Measurements from ENCODE around the gene RNF38.
"Not testable (repeated sequence)": the region's sequence is repeated elsewhere in the genome, so short reads cannot be mapped to it uniquely, and the experiment has no call there.

The RNF38 gene

DNA sequence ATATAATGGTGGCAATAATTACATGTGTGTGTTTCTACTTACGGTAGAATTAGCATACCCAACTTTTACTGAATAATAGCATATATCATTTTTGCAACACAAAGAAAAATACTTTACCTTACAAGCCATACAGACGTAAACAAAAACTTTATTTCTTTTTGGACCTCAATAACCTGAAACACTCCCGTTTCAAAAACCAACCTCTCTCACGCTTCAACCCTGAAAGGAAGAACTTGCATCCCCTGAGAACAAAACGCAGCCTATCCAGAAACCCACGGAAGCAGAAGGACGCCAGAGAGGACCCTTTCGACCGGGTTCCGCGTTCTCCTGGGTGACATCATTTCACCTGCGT is at the start of gene RNF38:
RNF38 (minus strand) TSS at position 290 of the 352 bp plus-strand sequence; CDS start at position 129, 161 bp downstream.
- no peak for DNase-seq

DNA sequence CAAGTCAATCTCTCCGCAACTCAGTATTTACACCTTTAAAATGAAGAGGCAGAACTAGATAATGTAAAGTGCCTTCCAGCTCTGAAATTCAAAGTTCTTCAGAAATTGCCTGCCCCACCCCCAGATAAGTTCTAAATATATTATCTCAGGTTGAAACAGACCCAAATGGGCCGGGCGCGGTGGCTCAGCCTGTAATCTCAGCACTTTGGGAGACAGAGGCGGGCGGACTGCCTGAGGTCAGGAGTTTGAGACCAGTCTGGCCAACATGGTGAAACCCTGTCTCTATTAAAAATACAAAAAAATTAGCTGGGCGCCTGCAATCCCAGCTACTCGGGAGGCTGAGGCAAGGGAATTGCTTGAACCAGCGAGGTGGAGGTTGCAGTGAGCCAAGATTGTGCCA is 48.5 kb upstream of the RNF38 start:
- not testable (repeated sequence) for DNase-seq

DNA sequence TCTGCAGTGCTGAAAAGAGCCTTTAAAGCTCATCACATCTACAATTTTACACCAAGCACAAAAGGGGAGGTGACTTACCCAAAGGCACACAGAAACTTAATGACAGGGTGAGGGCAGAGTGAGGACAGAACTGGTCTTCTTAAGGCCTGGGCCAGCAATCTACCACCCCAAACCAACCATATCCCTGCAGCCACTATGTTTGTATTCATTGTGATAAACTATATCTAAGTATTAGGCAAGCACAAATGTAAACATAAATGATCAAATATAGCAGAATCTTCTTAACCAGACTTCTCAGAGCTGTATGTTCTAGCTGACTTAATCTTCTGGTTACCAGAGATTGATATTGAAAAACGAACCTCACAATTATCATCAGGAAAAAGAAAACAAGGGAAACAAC is 47.9 kb upstream of the RNF38 start:
- no peak for DNase-seq

DNA sequence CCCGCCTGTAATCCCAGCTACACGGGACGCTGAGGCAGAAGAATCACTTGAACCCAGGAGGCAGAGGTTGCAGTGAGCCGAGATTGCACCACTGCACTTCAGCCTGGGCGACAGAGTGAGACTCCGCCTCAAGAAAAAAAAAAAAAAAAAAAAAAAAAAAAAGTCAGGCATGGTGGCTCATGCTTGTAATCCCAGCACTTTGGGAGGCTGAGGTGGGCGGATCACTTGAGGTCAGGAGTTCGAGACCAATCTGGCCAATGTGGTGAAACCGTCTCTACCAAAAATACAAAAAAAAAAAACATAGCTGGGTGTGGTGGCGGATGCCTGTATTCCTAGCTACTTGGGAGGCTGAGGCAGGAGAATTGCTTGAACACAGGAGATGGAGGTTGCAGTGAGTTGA is 46.6 kb upstream of the RNF38 start:
- not testable (repeated sequence) for DNase-seq

DNA sequence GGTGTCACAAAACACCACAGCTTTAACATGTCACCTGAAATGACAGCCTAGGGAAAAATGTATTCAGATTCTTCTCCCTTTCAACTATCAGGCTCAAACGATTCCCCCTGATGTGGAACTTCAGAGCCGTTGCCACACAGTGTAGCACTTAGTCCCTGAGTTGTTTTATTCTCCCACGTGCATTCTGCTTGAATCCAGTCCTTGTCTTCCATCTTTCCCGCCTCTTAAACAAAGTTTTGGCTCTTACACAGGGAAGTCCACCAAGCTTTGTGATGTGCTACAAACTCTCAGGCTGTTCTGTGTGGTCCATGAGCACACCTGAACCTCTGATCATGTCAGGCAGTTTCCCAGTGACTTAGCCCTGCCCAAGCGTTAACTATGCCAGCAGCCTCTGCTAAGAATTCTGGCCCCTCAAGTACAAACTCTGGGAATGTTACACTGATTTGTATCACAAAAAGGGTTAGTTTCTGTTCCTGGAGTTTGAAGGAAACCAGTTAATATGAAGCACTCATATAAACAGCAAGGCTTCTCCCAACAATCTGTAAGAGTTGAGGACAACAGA is 45.8 kb upstream of the RNF38 start:
- DNase-seq: no peak

DNA sequence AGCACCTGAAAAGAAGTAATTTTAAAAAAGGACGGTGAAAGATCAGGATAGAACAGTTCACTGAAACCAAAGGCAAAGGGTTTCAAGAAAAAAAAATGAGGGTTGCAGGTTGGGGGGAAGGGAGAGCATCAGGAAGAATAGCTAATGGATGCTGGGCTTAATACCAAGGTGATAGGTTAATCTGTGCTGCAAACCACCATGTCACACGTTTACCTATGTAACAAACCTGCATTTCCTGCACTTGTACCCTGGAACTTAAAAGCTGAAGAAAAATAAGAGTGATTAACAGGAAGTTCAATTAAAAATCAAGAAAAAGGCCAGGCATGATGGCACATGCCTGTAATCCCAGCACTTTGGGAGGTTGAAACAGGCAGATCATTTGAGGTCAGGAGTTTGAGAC is 44.1 kb upstream of the RNF38 start:
- no peak for DNase-seq

DNA sequence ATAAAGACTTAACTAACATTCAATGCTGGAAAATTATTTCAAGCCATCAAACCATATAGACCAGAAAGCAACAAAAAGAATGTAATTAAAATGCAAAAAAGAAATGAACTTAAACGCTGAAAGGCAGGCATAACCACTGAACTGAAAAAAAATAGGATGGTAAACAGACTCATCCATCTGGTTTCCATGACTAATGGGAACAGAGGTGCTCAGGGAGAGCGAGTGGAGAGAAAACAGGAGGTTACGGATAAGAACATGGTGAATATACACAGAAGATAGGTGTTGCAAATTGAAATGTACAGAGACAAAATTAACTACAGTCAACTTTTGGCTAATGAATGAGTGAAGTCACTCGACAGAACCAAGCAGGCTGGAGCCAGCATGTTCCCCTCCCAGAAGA is 43.5 kb upstream of the RNF38 start:
- DNase-seq: no peak

DNA sequence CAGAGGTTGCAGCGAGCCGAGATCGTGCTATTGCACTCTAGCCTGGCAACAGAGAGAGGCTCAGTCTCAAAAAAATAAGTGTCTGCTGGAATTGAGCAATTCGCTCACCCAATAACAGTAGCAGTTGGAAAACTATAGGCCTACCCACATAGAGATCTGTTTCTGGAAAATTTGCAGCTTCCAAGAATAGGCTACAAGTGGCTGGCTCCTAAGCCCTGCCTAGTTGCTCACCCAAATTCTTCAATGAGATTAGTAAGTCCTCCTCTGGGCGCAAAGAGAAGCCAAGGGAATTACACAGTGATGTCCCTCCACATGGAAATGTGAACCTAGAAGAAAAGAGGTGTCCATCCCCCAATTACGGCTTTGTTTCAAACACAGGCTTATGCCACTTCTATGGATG is 42.6 kb upstream of the RNF38 start:
- no peak for DNase-seq

DNA sequence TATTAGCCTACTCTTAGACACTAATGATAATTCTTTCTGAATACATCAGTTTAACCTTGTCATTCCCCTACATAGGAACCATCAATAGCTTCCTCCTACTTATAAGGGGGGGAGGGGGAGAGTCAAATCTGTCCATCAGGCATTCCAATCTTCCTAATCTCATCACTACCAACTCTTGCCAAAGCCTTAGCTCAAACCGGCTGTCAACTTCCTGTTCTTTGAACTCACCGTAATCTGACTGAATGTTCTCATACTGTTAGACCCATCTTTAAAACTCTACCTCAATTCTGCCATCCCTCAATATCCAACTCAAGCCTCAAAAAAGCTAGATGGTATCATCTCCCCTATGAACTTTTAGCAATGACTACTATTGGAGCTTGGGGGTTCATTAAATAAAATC is 41.9 kb upstream of the RNF38 start:
- no peak for DNase-seq

DNA sequence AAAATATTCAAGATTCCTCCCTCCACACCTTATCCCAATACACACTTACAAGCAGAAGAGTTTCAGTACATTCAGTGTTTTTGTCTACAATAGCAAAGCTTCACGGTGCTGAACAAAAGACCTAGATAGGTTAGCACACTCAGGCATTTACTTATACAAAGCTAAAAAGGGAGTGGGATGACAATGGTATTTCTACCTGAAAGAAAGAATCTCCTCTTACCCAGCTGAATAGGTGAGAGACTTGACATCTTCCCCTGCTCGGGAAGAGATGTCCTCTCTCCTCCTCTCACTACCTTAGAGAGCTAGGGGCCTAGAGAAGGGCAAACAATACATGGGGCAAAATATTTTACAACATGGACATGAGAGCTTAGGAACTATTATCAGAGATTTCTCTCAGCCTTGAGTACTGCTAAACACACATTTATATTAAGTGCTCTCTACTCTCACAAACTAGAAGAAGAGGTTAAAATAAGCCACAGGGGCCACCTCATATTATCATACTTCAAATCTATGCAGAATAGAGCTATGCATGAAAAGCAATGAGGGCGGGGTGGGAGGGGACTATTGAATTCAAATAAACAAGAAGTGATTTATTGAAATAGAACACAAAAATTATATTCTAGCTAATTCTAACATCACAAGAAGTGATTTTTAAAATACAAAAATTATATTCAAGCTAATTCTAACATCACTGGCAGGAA is 38.6 kb upstream of the RNF38 start:
- DNase-seq: no peak

DNA sequence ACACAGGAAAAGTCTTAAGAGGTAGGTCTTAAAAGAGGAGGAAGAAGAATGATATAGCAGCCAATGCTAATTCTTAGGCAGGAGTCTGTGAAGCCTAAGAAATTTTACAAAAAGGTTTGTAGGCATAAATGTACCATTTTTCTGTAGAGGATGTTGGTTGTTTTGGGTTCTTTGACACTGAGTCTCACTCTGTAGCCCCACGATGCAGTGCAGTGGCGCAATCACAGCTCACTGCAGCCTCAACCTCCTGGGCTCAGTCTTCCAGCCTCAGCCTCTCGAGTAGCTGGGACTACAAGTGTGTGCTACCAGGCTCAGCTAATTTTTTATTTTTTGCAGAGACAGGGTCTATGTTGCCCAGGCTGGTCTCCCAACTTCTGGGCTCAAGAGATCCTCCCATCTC is 37.7 kb upstream of the RNF38 start:
- no peak for DNase-seq

DNA sequence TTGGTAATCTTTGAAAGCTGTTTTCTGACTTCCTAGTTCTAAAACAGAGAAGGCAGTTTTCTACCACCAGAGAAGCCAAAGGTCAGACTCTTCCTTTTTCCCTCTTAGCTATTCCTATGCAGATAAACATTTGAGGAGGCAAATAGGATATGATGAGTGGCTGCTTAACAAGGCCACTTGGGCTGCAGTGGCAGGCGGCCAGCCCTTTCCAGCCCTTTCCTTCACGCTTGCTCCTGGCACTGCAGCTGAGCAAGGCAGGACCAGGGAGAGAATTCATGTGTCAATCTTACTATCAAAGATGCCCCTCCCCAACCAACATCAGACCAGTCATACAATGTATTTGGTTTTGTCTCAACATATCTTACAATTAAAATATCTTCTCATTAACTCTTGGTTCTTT is 36.8 kb upstream of the RNF38 start:
- peak; percentile 54 for DNase-seq

DNA sequence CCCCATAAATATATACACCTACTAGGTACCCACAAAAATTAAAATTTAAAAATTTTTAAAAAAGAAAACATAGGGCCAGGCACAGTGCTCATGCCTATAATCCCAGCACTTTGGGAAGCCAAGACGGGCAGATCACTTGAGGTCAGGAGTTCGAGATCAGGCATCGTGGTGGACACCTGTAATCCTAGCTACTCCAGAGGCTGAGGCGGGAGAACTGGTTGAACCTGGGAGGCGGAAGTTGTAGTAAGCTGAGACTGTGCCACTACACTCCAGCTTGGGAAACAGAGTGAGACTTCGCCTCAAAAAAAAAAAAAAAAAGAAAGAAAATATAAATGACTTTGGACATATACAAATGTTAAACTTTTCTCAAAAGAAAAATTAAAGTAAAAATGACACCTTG is 33.3 kb upstream of the RNF38 start:
- DNase-seq: no peak

DNA sequence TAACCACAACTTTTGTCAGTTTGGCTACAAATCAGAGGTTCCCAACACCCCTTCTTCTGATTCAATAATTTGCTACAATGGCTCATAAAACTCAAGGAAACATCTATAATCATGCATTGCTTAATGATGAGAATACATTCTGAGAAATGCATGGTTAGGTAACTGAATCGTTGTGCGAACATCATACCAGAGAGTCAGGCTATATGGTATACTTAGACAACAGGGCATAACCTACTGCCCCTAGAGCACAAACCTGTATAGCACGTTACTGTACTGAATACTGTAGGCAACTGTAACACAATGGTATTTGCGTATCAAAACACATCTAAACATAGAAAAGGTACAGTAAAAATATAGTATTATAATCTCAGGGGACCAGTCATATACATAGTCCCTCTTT is 31.0 kb upstream of the RNF38 start:
- no peak for DNase-seq

DNA sequence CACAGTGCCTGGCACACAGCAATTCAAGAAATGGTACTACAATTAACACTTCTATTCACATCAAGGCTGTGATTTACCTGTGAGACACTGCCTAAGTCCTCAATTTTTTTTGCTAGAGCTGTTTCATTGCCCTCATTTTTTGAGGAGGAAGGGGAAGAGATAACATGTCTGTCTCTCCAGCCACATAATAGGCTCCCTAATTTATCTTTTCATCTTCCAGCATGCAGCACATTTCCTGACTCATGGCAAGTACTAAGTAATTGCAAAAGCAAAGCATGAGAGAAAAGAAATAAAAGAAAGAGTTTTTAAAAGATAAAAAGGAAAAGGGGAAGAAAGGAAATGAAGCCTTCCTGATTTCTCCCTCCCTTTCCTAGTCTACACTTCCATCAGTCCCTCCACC is 26.9 kb upstream of the RNF38 start:
- no peak for DNase-seq

DNA sequence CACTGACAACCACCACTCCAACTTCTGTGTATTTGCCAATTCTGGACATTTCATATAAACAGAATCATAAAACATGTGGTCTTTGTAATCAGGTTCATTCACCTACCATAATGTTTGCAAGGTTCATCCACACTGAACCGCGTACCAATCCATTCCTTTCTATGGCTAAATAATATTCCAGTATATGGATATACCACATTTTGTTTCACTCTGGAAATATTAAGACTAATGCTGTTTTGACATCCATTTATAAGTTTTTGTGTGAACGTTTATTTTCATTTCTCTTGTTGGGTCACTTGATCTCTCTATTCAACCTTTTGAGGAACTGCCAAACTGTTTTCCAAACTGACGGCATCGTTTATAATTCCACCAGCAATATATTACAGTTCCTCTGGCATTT is 26.3 kb upstream of the RNF38 start:
- DNase-seq: no peak

DNA sequence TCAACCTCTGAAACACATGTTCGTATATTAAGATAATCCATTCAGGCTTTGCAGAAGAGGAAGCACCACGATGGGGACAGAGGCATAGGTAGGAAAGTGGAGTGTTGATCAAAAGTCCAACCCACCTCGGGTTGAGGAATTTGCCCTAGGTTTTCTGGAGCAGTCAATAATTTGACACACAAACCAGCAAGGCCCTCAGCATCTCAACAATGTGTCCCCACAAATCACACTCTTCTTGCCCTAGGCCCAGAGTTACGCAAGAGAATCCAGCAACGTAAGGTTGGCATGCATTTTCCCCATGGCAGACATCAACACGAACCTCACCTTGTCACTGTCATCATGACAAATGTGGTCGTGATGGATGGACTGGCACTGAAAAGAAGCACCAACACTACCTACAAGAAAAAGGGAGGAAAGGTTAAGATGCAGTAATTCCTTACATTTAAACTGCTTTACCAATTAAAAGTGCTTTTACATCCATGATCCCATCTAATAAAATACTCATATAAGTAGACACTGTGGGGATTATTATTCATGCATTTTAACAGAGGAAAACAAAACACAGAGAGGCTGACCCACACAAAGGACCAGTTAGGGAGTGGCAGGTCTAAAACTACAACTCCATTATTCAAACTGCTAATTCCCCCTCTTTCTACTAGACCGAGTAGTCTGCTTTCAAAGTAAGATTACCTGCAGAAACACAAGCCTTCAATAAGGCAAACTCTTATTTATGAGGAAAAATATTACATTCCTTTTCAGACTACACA is 24.4 kb upstream of the RNF38 start:
- no peak for DNase-seq

DNA sequence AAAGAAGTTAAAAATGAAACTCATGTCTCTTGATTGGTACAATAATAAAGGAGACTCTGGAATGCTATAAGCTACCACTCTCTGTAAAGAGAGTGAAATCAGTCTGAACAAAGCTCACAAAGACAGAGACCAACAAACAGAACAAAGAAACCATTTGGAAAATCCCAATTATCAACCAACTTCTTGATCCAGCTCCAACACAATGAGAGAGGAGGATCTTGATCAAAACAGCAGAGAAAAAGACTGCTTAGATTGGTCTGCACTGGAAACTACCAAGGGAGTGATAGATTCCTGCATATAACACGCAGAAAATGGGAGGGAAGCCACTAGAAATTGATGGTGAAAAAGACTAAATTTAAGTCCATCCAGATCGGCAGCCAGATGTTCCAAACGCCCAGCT is 23.1 kb upstream of the RNF38 start:
- no peak for DNase-seq

DNA sequence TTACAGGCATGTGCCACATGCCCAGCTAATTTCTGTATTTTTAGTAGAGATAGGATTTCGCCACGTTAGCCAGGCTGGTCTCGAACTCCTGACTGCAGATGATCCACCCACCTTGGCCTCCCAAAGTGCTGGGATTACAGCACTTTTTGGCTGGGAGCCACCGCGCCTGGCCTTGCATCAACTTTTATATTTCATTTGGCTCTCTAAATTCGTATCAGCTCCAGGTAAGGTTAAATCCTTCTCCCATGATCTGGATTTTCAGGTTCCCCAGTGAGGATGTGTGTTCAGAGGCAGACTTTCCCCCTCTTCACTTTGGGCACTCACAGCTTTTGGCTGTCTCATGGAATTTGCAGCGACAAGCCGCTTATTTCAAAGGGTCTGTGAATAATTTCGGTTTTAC is 16.8 kb upstream of the RNF38 start:
- no peak for DNase-seq

DNA sequence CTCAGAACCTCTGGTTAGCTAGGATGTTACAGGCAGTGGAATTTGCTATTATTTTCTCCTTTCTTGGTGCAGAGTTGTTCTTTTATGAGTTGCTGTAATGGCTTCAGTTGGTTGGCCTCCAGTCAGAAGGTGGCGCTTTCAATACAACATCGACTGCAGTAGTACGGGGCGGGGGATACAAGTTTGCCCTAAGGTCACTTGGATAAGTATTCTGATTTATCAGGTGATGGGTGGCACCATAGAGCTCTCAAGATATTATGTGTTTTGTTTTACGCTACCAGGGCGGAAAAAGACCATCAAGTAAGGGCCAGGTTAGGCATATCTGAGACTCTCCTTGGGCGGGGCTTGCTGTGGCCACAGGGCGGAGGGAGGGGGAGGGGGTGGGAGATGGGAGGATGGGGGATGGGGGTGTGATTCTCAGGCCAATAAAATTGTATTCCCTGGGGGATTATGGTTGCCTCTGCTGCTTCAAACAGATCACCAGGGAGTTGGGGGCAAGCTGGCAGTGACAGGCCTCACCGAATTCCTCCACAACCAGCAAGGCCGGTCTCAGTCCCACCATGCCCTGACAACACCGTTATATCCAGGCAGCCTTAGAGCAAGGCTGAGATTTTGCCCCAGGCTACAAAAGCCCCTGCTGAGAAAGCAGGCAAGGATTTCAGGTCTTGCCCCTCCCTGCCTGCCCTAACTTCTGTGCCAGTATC is 15.9 kb upstream of the RNF38 start:
- DNase-seq: no peak

DNA sequence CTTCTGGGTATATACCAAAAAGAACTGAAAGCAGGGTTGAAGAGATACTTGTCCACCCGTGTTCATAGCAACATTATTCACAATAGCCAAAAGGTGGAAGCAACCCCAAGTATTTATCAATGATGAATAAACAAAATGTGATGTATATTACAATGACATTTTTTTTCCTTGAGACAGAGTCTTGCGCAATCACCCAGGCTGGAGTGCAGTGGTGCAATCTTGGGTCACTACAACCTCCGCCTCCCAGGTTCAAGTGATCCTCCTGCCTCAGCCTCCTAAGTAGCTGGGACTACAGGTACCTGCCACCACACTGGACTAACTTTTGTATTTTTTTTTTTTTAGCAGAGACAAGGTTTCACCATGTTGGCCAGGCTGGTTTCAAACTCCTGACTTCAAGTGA is 11.3 kb upstream of the RNF38 start:
- not testable (repeated sequence) for DNase-seq

DNA sequence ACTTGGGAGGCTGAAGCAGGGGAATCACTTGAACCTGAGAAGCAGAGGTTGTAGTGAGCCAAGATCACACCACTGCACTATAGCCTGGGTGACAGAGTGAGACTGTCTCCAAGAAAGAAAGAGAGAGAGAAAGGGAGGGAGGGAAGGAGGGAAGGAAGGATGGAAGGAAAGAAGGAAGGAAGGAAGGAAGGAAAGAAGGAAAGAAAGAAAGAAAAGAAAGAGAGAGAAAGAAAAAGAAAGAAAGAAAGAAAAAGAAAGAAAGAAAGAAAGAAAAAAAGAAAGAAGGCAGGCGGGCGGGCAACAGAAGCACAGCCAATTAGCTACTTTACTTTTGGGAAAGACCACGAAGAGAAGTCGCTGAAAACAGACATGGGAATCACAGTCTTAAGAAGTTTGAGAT is 9.0 kb upstream of the RNF38 start:
- not testable (repeated sequence) for DNase-seq

DNA sequence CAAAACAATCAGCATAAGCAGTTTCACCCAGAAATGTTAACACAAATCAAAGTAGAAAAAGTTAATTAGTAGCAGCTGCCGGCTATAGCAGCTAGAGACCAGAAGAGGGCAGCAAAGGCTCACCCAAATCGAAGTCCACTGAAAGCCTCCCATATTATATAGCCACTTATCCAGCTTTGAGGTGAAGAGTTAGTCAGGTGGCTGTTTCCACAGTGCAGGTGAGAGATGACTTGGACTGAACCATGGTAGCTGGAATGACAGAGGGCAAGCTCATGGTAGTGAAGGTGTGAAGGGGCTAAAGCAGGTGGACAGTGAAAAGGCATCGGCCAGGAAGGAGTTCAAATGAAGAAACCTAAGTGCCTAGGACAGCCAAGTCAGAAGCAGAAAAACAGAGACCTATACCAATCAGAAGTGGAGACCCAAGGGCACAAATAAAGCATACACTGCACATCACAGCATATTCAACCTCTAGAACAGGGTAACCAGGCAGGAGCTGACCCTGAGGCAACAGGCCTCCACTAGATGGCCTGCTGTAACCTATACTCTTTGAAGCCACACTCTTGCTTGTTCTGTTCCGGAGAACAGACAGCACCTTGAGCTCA is 7.2 kb upstream of the RNF38 start:
- DNase-seq: peak; percentile 88

All from DMS53 (cell line).